Left lung (tissue), 10 donors: ENCODE measurements around the gene LAMA2. TPM values are rescaled to one million over a fixed set of nuclear protein-coding genes. Genes with fewer than 3 reads are reported as not detected.

Experiments
- ATAC-seq: fragments of 200-7000 bp; cut with Tn5 transposase; one replicate; pipeline ENCODE4 v1.9.1; 2020; ENCODE audit warnings: moderate library complexity
- DNase-seq, 4 donors: peaks; one replicate each; pipeline ENCODE4 v3.0.0-alpha.2; 2013 to 2020
- H3K27ac ChIP-seq, 2 donors: fragments of 200-600 bp; sonication (generic) in 1 of 2; one replicate each; pipeline versions ENCODE4 v1.5.0 to v1.8.0; 2020 to 2021
- H3K27me3 ChIP-seq, 2 donors: fragments of 200-600 bp; sonication (generic) in 1 of 2; one replicate each; pipeline versions ENCODE4 v1.5.0 to v1.8.0; 2020 to 2021
- H3K36me3 ChIP-seq, 2 donors: fragments of 200-600 bp; sonication (generic) in 1 of 2; one replicate each; pipeline versions ENCODE4 v1.5.0 to v1.8.0; 2020 to 2021
- H3K4me1 ChIP-seq, 2 donors: fragments of 200-600 bp; one replicate each; pipeline ENCODE4 v1.8.0; 2021
- H3K4me3 ChIP-seq, 2 donors: fragments of 200-600 bp; sonication (generic) in 1 of 2; one replicate each; pipeline versions ENCODE4 v1.5.0 to v1.8.0; 2020 to 2021; ENCODE audit warnings: mild to moderate bottlenecking in 1 of 2
- H3K9me3 ChIP-seq, 2 donors: fragments of 200-600 bp; sonication (generic) in 1 of 2; one replicate each; pipeline versions ENCODE4 v1.5.0 to v1.8.0; 2020 to 2021
- intact Hi-C, 2 donors: fragments of 100-400 bp; cut with DNase I; formaldehyde crosslinking; loops; one replicate each; pipeline versions ENCODE4 v1.11.2 to v1.14.2; 2022
- polyA plus RNA-seq, 6 donors: library from polyadenylated mRNA; unstranded; fragments of 120-200 nt; gene quantifications; one replicate each; pipeline ENCODE4 v1.2.1, GENCODE V29; 2013; ENCODE audit not compliant: insufficient read length in 6 of 6
- total RNA-seq, 2 donors: library from RNA; stranded (reverse); fragmentation: NEBNext Ultra II Directional; extraction: Animal tissue kit (Norgen Biotek cat#: 25700); gene quantifications; one replicate each; pipeline ENCODE4 v1.2.1, GENCODE V29; 2021
- TF ChIP-seq, protein P1 (sequence below), 2 donors: fragments of 200-600 bp; sonication (generic) in 1 of 2; IDR thresholded peaks; one replicate each; pipeline versions ENCODE4 v1.5.0 to v1.8.0; 2021; ENCODE audit warnings: antibody characterized with exemption in 2 of 2
- donor health status: DM: no; HTN: yes; CAD: no.
- donor health status: DM: no; HTN: no; CAD: no.

The LAMA2 gene
- total and polyA plus RNA-seq, 8 donors, result 32.7 to 91.7 (median 64.7) TPM

- DNase-seq (no peak), ATAC-seq (no peak)
- intact Hi-C loops, result no loop called here
- H3K4me3 ChIP-seq, result no peak overlapping the region
- no peak overlapping the region for H3K27ac ChIP-seq
- no peaks in the 10 kb centered on the region for H3K4me1 ChIP-seq
- TF ChIP-seq, protein P1, sequence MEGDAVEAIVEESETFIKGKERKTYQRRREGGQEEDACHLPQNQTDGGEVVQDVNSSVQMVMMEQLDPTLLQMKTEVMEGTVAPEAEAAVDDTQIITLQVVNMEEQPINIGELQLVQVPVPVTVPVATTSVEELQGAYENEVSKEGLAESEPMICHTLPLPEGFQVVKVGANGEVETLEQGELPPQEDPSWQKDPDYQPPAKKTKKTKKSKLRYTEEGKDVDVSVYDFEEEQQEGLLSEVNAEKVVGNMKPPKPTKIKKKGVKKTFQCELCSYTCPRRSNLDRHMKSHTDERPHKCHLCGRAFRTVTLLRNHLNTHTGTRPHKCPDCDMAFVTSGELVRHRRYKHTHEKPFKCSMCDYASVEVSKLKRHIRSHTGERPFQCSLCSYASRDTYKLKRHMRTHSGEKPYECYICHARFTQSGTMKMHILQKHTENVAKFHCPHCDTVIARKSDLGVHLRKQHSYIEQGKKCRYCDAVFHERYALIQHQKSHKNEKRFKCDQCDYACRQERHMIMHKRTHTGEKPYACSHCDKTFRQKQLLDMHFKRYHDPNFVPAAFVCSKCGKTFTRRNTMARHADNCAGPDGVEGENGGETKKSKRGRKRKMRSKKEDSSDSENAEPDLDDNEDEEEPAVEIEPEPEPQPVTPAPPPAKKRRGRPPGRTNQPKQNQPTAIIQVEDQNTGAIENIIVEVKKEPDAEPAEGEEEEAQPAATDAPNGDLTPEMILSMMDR (IDR thresholded peaks at IDR 0.05), result no peak
- H3K27me3 ChIP-seq, result no peaks in the 10 kb centered on the region
- H3K36me3 ChIP-seq, result no peaks in the 10 kb centered on the region
- no peaks in the 10 kb centered on the region for H3K9me3 ChIP-seq
Measured at GRCh38 chr6:129525055-129525454, 642.1 kb downstream of the LAMA2 start.

- Histone ChIP-seq H3K4me1 (no peaks in the 10 kb centered on the region), H3K36me3 (peaks cover 0 to 6% of the 10 kb centered on the region in 2 donors), H3K9me3 (no peaks in the 10 kb centered on the region), H3K27ac (no peak overlapping the region), H3K27me3 (no peaks in the 10 kb centered on the region), H3K4me3 (no peak overlapping the region)
- intact Hi-C loops, result no loop called here
- ATAC-seq (no peak), DNase-seq (no peak)
- TF ChIP-seq, protein P1 (IDR thresholded peaks at IDR 0.05), result no peak
Measured at GRCh38 chr6:129534926-129535325, 652.0 kb downstream of the LAMA2 start.

- H3K27me3 ChIP-seq, result no peaks in the 10 kb centered on the region
- ATAC-seq (no peak), DNase-seq (no peak)
- intact Hi-C loops, result no loop called here
- TF ChIP-seq, protein P1 (IDR thresholded peaks at IDR 0.05), result no peak
- H3K4me1 ChIP-seq, result no peaks in the 10 kb centered on the region
- peaks cover 0 to 6% of the 10 kb centered on the region in 2 donors for H3K36me3 ChIP-seq
- no peaks in the 10 kb centered on the region for H3K9me3 ChIP-seq
- no peak overlapping the region for H3K27ac ChIP-seq
- no peak overlapping the region for H3K4me3 ChIP-seq
Measured at GRCh38 chr6:129536271-129536670, 653.3 kb downstream of the LAMA2 start.

- Histone ChIP-seq H3K27ac (no peak overlapping the region), H3K36me3 (peaks cover 0 to 6% of the 10 kb centered on the region in 2 donors), H3K27me3 (no peaks in the 10 kb centered on the region), H3K4me3 (no peak overlapping the region), H3K9me3 (no peaks in the 10 kb centered on the region), H3K4me1 (no peaks in the 10 kb centered on the region)
- TF ChIP-seq, protein P1 (IDR thresholded peaks at IDR 0.05), result no peak
- ATAC-seq, result no peak
- intact Hi-C loops, result no loop called here
- DNase-seq, result no peak
Measured at GRCh38 chr6:129539032-129539431, 656.1 kb downstream of the LAMA2 start.

DNA sequence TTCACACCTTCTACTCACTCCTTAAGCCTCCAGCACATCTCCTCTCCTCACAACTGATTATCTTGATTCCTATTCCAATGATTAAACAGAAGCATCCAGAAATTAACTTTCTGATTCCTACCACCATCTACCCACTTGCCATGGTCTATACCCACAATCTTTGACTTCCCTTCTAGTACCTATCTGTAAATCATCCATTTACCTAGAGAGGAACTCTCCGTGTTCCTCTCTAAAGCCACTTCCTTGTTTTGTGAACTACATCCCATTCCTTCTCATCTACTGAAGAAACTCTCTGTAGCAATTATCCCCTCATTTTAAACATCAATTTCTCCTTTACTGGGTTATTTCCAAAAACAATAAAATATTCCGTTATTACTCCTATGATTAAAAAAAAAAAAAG is 659.8 kb downstream of the LAMA2 start:
- ATAC-seq (no peak), DNase-seq (no peak)
- no peaks in the 10 kb centered on the region for H3K9me3 ChIP-seq
- no peaks in the 10 kb centered on the region for H3K4me1 ChIP-seq
- TF ChIP-seq, protein P1 (IDR thresholded peaks at IDR 0.05), result no peak
- H3K27ac ChIP-seq, result no peak overlapping the region
- intact Hi-C loops, result no loop called here
- peaks cover 0 to 6% of the 10 kb centered on the region in 2 donors for H3K36me3 ChIP-seq
- H3K27me3 ChIP-seq, result no peaks in the 10 kb centered on the region
- no peak overlapping the region for H3K4me3 ChIP-seq
